CD14-positive monocyte (primary cell): ENCODE measurements around the gene FAM180B. TPM values are rescaled to one million over a fixed set of nuclear protein-coding genes. Genes with fewer than 3 reads are reported as not detected.
"Not testable (repeated sequence)": the region's sequence is repeated elsewhere in the genome, so short reads cannot be mapped to it uniquely, and the experiment has no call there.

Source experiments
- DNase-seq, 3 donors: peaks; one replicate each; pipeline ENCODE4 v3.0.0-alpha.2; 2011 to 2022
- H2AFZ ChIP-seq: 2 replicates; pipeline ENCODE4 v1.6.0; 2012; ENCODE audit warnings: mild to moderate bottlenecking, low read depth, low read length, inconsistent platforms; ENCODE audit not compliant: insufficient read depth, poor library complexity, severe bottlenecking
- H3K27ac ChIP-seq, 2 donors: 1 replicate in 1 of 2; 2 replicates in 1 of 2; pipeline ENCODE4 v1.5.1; 2012 to 2013; ENCODE audit warnings: low read length in 2 of 2, control low read depth in 1 of 2, inconsistent platforms in 1 of 2, low read depth in 1 of 2, mild to moderate bottlenecking in 1 of 2
- H3K27me3 ChIP-seq, 2 donors: one replicate each; pipeline versions ENCODE4 v1.6.0 to v1.6.1; 2011 to 2013; ENCODE audit warnings: low read length in 2 of 2; ENCODE audit not compliant: control insufficient read depth in 2 of 2, insufficient read depth in 2 of 2
- H3K36me3 ChIP-seq, 2 donors: replicated peaks in 1 of 2; 1 replicate in 1 of 2; 2 replicates in 1 of 2; pipeline versions ENCODE4 v1.5.1 to v1.6.1; 2012 to 2013; ENCODE audit warnings: low read length in 2 of 2, control low read depth in 1 of 2, inconsistent platforms in 1 of 2, mild to moderate bottlenecking in 1 of 2; ENCODE audit not compliant: insufficient read depth in 2 of 2, control insufficient read depth in 1 of 2
- H3K4me1 ChIP-seq, 2 donors: 1 replicate in 1 of 2; 2 replicates in 1 of 2; pipeline versions ENCODE4 v1.5.1 to v1.6.1; 2012 to 2013; ENCODE audit warnings: low read length in 2 of 2, control low read depth in 1 of 2, inconsistent platforms in 1 of 2, mild to moderate bottlenecking in 1 of 2, moderate library complexity in 1 of 2; ENCODE audit not compliant: insufficient read depth in 2 of 2, control insufficient read depth in 1 of 2
- H3K4me2 ChIP-seq: replicated peaks from 2 replicates; pipeline ENCODE3; 2012; ENCODE audit warnings: low read length, moderate library complexity, mild to moderate bottlenecking; ENCODE audit not compliant: poor library complexity, severe bottlenecking; ENCODE audit errors: extremely low read depth
- H3K4me3 ChIP-seq, 3 experiments: fragments of 200-600 bp in 1 of 3; sonication (generic) in 1 of 3; replicated peaks in 1 of 3; 1 replicate in 2 of 3; 2 replicates in 1 of 3; pipeline ENCODE4 v1.5.1; 2011 to 2013; ENCODE audit warnings: low read length in 3 of 3, mild to moderate bottlenecking in 3 of 3, control low read depth in 2 of 3, low read depth in 2 of 3, inconsistent platforms in 1 of 3, moderate library complexity in 1 of 3
- H3K79me2 ChIP-seq: 2 replicates; pipeline ENCODE4 v1.6.0; 2012; ENCODE audit warnings: mild to moderate bottlenecking, control low read depth, inconsistent platforms, low read length, moderate library complexity; ENCODE audit not compliant: insufficient read depth
- H3K9ac ChIP-seq: 2 replicates; pipeline ENCODE4 v1.6.0; 2017; ENCODE audit warnings: low read length, mild to moderate bottlenecking; ENCODE audit not compliant: insufficient read depth, poor library complexity, severe bottlenecking
- H3K9me3 ChIP-seq, 2 donors: replicated peaks in 1 of 2; 1 replicate in 1 of 2; 2 replicates in 1 of 2; pipeline versions ENCODE4 v1.5.1 to v1.6.1; 2012 to 2013; ENCODE audit warnings: low read length in 2 of 2, control low read depth in 1 of 2; ENCODE audit not compliant: control insufficient read depth in 1 of 2, insufficient read depth in 1 of 2
- H4K20me1 ChIP-seq: 2 replicates; pipeline ENCODE4 v1.6.0; 2012; ENCODE audit warnings: mild to moderate bottlenecking, low read length, control low read depth, moderate library complexity; ENCODE audit not compliant: insufficient read depth
- H3K27ac Mint-ChIP-seq, 7 donors: one replicate each; pipeline ENCODE4 v1.8.0; 2020; ENCODE audit warnings: mild to moderate bottlenecking in 7 of 7, mixed read lengths in 7 of 7, moderate library complexity in 6 of 7, inconsistent platforms in 2 of 7
- H3K27me3 Mint-ChIP-seq, 3 donors: one replicate each; pipeline ENCODE4 v1.8.0; 2021 to 2022; ENCODE audit warnings: low read depth in 3 of 3, mild to moderate bottlenecking in 3 of 3, mixed read lengths in 3 of 3, moderate library complexity in 3 of 3, inconsistent platforms in 1 of 3
- H3K36me3 Mint-ChIP-seq, 2 donors: one replicate each; pipeline ENCODE4 v1.8.0; 2020; ENCODE audit warnings: mixed read lengths in 2 of 2, inconsistent platforms in 1 of 2, mild to moderate bottlenecking in 1 of 2
- H3K4me1 Mint-ChIP-seq: one replicate; pipeline ENCODE4 v1.8.0; 2020; ENCODE audit warnings: mild to moderate bottlenecking, mixed read lengths
- H3K4me3 Mint-ChIP-seq, 2 donors: one replicate each; pipeline ENCODE4 v1.8.0; 2020; ENCODE audit warnings: mild to moderate bottlenecking in 2 of 2, mixed read lengths in 2 of 2, moderate library complexity in 1 of 2
- H3K9me3 Mint-ChIP-seq, 7 donors: one replicate each; pipeline ENCODE4 v1.8.0; 2020 to 2022; ENCODE audit warnings: mixed read lengths in 7 of 7, mild to moderate bottlenecking in 6 of 7, moderate library complexity in 6 of 7, inconsistent platforms in 2 of 7
- WGBS: methylation state at CpG from one replicate; pipeline ENCODE4 v1.1.5; 2013; ENCODE audit warnings: missing lambda C conversion rate; ENCODE audit not compliant: insufficient coverage; 5-methylcytosine and 5-hydroxymethylcytosine counted together
- intact Hi-C, 2 donors: fragments of 100-400 bp; cut with micrococcal nuclease; formaldehyde crosslinking; loops; one replicate each; pipeline versions ENCODE4 v1.15.0 to v1.15.1; 2023
- polyA plus RNA-seq, 3 donors: library from polyadenylated mRNA; depleted of rRNA in 1 of 3; unstranded in 2 of 3; stranded (reverse) in 1 of 3; fragments of 300-500 nt in 2 of 3; fragments of >200 nt in 1 of 3; fragmentation: Illumina TruSeq in 2 of 3; gene quantifications; 1 replicate in 2 of 3; 2 replicates in 1 of 3; pipeline ENCODE4 v1.2.3, GENCODE V29; 2012 to 2021
- TF ChIP-seq, protein P1 (sequence below): fragments of 200-600 bp; IDR thresholded peaks from one replicate; pipeline ENCODE4 v1.8.0; 2022; ENCODE audit warnings: antibody characterized with exemption, mild to moderate bottlenecking

The FAM180B gene
- polyA plus RNA-seq, 3 donors: 0.13 TPM; not detected in 2

DNA sequence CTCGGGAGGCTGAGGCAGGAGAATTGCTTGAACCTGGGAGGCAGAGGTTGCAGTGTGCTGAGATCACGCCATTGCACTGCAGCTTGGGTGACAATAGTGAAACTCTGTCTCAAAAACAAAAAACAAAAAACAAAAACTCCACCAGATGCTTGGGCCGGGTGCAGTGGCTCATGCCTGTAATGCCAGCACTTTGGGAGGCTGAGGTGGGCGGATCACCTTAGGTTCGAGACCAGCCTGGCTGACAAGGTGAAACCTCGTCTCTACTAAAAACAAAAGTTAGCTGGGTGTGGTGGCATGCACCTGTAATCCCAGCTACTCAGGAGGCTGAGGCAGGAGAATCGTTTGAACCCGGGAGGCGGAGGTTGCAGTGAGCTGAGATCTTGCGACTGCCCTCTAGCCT is 22.1 kb upstream of the FAM180B start:
- H3K36me3 ChIP-seq, H3K27ac Mint-ChIP-seq, intact Hi-C loops, DNase-seq, H3K27me3 ChIP-seq, H4K20me1 ChIP-seq, H3K27ac ChIP-seq, H3K9me3 ChIP-seq, H2AFZ ChIP-seq, H3K36me3 Mint-ChIP-seq, H3K9ac ChIP-seq, H3K9me3 Mint-ChIP-seq, H3K4me2 ChIP-seq, H3K4me3 ChIP-seq, H3K27me3 Mint-ChIP-seq: not testable (repeated sequence)
- H3K4me3 Mint-ChIP-seq: peak overlapping the region in 1 of 2 donors; percentile 31
- H3K4me1 Mint-ChIP-seq: peaks cover 20% of the 10 kb centered on the region
- 96% methylated on average over 3 of the region's 10 CpGs for WGBS
- Histone ChIP-seq H3K4me1 (peaks cover 26 to 34% of the 10 kb centered on the region in 2 donors), H3K79me2 (peaks cover 45% of the 10 kb centered on the region)

- TF ChIP-seq, protein P1, sequence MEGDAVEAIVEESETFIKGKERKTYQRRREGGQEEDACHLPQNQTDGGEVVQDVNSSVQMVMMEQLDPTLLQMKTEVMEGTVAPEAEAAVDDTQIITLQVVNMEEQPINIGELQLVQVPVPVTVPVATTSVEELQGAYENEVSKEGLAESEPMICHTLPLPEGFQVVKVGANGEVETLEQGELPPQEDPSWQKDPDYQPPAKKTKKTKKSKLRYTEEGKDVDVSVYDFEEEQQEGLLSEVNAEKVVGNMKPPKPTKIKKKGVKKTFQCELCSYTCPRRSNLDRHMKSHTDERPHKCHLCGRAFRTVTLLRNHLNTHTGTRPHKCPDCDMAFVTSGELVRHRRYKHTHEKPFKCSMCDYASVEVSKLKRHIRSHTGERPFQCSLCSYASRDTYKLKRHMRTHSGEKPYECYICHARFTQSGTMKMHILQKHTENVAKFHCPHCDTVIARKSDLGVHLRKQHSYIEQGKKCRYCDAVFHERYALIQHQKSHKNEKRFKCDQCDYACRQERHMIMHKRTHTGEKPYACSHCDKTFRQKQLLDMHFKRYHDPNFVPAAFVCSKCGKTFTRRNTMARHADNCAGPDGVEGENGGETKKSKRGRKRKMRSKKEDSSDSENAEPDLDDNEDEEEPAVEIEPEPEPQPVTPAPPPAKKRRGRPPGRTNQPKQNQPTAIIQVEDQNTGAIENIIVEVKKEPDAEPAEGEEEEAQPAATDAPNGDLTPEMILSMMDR: no peak
- Mint-ChIP-seq H3K4me3 (peak overlapping the region; percentile 85 to 86), H3K27me3 (peaks cover 0 to 2% (median 0%) of the 10 kb centered on the region in 3 donors), H3K4me1 (peaks cover 20% of the 10 kb centered on the region), H3K9me3 (peaks cover 0 to 2% (median 0%) of the 10 kb centered on the region in 7 donors), H3K27ac (peak overlapping the region in 6 of 7 donors; percentile 13 to 85 (median 71)), H3K36me3 (peaks cover 4 to 13% of the 10 kb centered on the region in 2 donors)
- no peak for DNase-seq
- H3K4me2 ChIP-seq: peak overlapping the region; percentile 80
- intact Hi-C loops: loop anchor here (5.0 kb wide), 2 partner anchors 78 to 83 kb away; no protein-coding TSS in a partner anchor
- H3K79me2 ChIP-seq: peaks cover 51% of the 10 kb centered on the region
- peak overlapping the region; percentile 67 to 85 for H3K27ac ChIP-seq
- WGBS: 17% methylated on average over 4 of the region's 11 CpGs
- peaks cover 25 to 32% of the 10 kb centered on the region in 2 donors for H3K4me1 ChIP-seq
- peaks cover 7 to 9% of the 10 kb centered on the region in 2 donors for H3K36me3 ChIP-seq
- peak overlapping the region; percentile 87 to 97 (median 93) for H3K4me3 ChIP-seq
- no peaks in the 10 kb centered on the region for H3K27me3 ChIP-seq
- no peaks in the 10 kb centered on the region for H4K20me1 ChIP-seq
- peak overlapping the region; percentile 83 for H3K9ac ChIP-seq
- H2AFZ ChIP-seq: peak overlapping the region; percentile 100
- no peaks in the 10 kb centered on the region for H3K9me3 ChIP-seq
These were observed 21.5 kb upstream of the FAM180B start for GRCh38 chr11:47564933-47565339.
